Caco-2 (cell line): ENCODE measurements around the gene ECE2. TPM values are rescaled to one million over a fixed set of nuclear protein-coding genes. Genes with fewer than 3 reads are reported as not detected.
A peak's percentile ranks its signal among the peaks of the same experiment; 100 is the strongest.

Experiments
- BruUV-seq: library from RNA; stranded (reverse); fragments of 400-500 nt; replicated peaks from 2 replicates; lab custom pipeline; 2021; lab: Mats Ljungman, UMichigan
- CTCF ChIA-PET: fragments of 300-600 bp; sonication (Branson Sonifier 250); formaldehyde crosslinking; loops from one replicate; lab custom pipeline; 2022; ENCODE audit warnings: antibody characterized with exemption; lab: Charles Lee
- POLR2A ChIA-PET: fragments of 300-600 bp; sonication (Branson Sonifier 250); formaldehyde crosslinking; loops from one replicate; lab custom pipeline; 2022; ENCODE audit warnings: antibody characterized with exemption; lab: Charles Lee
- DNase-seq, 2 experiments: peaks; one replicate each; pipeline versions ENCODE4 v3.0.0 to v3.0.0-alpha.2; 2020 to 2022
- H3K27me3 ChIP-seq: replicated peaks from 2 replicates; pipeline ENCODE4 v1.6.0; 2011; ENCODE audit warnings: low read length; ENCODE audit not compliant: control insufficient read depth, insufficient read depth
- H3K36me3 ChIP-seq: 2 replicates; pipeline ENCODE4 v1.5.1; 2011; ENCODE audit warnings: low read length; ENCODE audit not compliant: control insufficient read depth, insufficient read depth
- H3K4me1 ChIP-seq: fragments of 250-450 bp; sonication (Bioruptor Pico); 2 replicates; pipeline ENCODE4 v1.5.1; 2020; ENCODE audit warnings: mild to moderate bottlenecking
- H3K4me3 ChIP-seq: 2 replicates; pipeline ENCODE4 v1.5.1; 2011; ENCODE audit warnings: low read depth, mild to moderate bottlenecking, control low read depth, low read length
- H3K9me3 ChIP-seq: fragments of 250-450 bp; sonication (Bioruptor Pico); 2 replicates; pipeline ENCODE4 v1.5.1; 2020; ENCODE audit warnings: mild to moderate bottlenecking, moderate library complexity
- H3K27ac Mint-ChIP-seq: one replicate; pipeline ENCODE4 v1.8.0; 2022; ENCODE audit warnings: mixed read lengths; ENCODE audit not compliant: unreplicated experiment
- H3K27me3 Mint-ChIP-seq: one replicate; pipeline ENCODE4 v1.8.0; 2022; ENCODE audit warnings: mixed read lengths; ENCODE audit not compliant: insufficient read depth, unreplicated experiment
- H3K36me3 Mint-ChIP-seq: one replicate; pipeline ENCODE4 v1.8.0; 2022; ENCODE audit warnings: mild to moderate bottlenecking, mixed read lengths; ENCODE audit not compliant: insufficient read depth, unreplicated experiment
- H3K4me1 Mint-ChIP-seq: one replicate; pipeline ENCODE4 v1.8.0; 2022; ENCODE audit warnings: low read depth, mixed read lengths; ENCODE audit not compliant: unreplicated experiment
- H3K4me3 Mint-ChIP-seq: one replicate; pipeline ENCODE4 v1.8.0; 2022; ENCODE audit warnings: mild to moderate bottlenecking, moderate library complexity, mixed read lengths; ENCODE audit not compliant: unreplicated experiment
- H3K9me3 Mint-ChIP-seq: one replicate; pipeline ENCODE4 v1.8.0; 2022; ENCODE audit warnings: mixed read lengths; ENCODE audit not compliant: unreplicated experiment
- CTCF ChIP-seq, 2 experiments: fragments of 200-600 bp in 1 of 2; IDR thresholded peaks; 1 replicate in 1 of 2; 2 replicates in 1 of 2; pipeline versions ENCODE4 v1.5.1 to v1.8.0; 2011 to 2022; ENCODE audit warnings: antibody characterized with exemption in 1 of 2, control low read depth in 1 of 2, inconsistent platforms in 1 of 2, low read depth in 1 of 2, low read length in 1 of 2, mild to moderate bottlenecking in 1 of 2, moderate library complexity in 1 of 2; ENCODE audit not compliant: insufficient read depth in 1 of 2, severe bottlenecking in 1 of 2, unreplicated experiment in 1 of 2
- intact Hi-C: fragments of 100-400 bp; cut with micrococcal nuclease; formaldehyde crosslinking; loops from one replicate; pipeline ENCODE4 v1.10.0; 2022; ENCODE audit not compliant: unreplicated experiment
- total RNA-seq: library from RNA; stranded (reverse); gene quantifications from 2 replicates; pipeline ENCODE4 v1.2.3, GENCODE V29; 2022

Gene ECE2
- total RNA-seq, 1 experiment from 2014 or later = not detected

DNA sequence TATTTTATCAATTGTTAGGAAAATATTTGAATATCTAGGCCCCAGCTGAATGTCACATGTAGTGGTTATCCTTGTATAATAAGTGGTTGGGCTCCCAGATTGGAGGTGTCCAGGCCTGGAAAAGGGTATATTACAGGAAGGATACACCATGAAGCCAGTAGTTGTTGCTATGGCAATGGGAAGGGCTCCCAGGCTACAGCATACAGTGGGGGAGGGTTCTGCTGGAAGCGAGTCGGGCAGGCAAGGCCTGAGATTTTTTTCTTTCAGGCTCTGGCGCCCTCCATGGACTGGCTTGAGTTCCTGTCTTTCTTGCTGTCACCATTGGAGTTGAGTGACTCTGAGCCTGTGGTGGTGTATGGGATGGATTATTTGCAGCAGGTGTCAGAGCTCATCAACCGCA, 8.9 kb downstream of the ECE2 start:
- H3K4me3 Mint-ChIP-seq = no peak overlapping the region
- H3K27me3 Mint-ChIP-seq = peaks cover 13% of the 10 kb centered on the region
- H3K27ac Mint-ChIP-seq = no peak overlapping the region
- Histone ChIP-seq H3K36me3 (no peaks in the 10 kb centered on the region), H3K9me3 (no peaks in the 10 kb centered on the region), H3K4me1 (no peaks in the 10 kb centered on the region), H3K4me3 (no peak overlapping the region), H3K27me3 (no peaks in the 10 kb centered on the region)
- TF ChIP-seq CTCF (IDR thresholded peaks at IDR 0.05; ENCODE audit: insufficient read depth in 1 of 2, low read depth in 1 of 2, low read length in 1 of 2, severe bottlenecking in 1 of 2, unreplicated experiment in 1 of 2) = peak; percentile 29 to 58
- H3K4me1 Mint-ChIP-seq = no peaks in the 10 kb centered on the region
- BruUV-seq = no TSS peak
- CTCF ChIA-PET = no interaction called here
- no peaks in the 10 kb centered on the region for H3K9me3 Mint-ChIP-seq
- peak; percentile 73 to 77 for DNase-seq
- H3K36me3 Mint-ChIP-seq = no peaks in the 10 kb centered on the region
- intact Hi-C loops = loop anchor here (2.0 kb wide), 1 partner anchor 390 kb away; no protein-coding TSS in a partner anchor
- POLR2A ChIA-PET = no interaction called here

DNA sequence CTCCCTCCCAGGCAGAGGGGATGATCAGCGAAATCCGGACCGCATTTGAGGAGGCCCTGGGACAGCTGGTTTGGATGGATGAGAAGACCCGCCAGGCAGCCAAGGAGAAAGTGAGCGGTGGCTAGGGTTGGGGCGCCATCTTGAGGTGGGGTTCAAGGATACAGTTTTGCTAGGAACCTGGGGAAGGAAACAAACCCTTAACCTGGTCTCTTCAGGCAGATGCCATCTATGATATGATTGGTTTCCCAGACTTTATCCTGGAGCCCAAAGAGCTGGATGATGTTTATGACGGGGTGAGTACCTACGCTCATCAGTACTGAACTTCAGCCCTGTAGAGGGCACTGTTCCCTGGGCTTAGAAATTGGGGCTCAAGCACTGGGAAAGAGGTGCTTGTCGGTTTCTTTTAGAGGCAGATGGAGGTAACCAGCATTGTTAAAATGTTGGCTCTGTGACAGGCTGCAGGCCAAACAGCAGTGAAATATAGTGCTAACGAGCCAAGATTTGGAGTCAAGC, 13.7 kb downstream of the ECE2 start:
- H3K27ac Mint-ChIP-seq = no peak overlapping the region

GRCh38 chr3:184290331-184290730, 14.5 kb downstream of the ECE2 start:
- no peaks in the 10 kb centered on the region for H3K9me3 ChIP-seq
- no TSS peak for BruUV-seq
- POLR2A ChIA-PET = no interaction called here
- no peaks in the 10 kb centered on the region for H3K4me1 ChIP-seq
- H3K27me3 ChIP-seq = no peaks in the 10 kb centered on the region
- CTCF ChIA-PET = no interaction called here
- H3K4me3 ChIP-seq = no peak overlapping the region
- Mint-ChIP-seq H3K27ac (no peak overlapping the region), H3K36me3 (no peaks in the 10 kb centered on the region), H3K9me3 (no peaks in the 10 kb centered on the region), H3K27me3 (peaks cover 4% of the 10 kb centered on the region), H3K4me3 (no peak overlapping the region), H3K4me1 (no peaks in the 10 kb centered on the region)
- TF ChIP-seq CTCF (IDR thresholded peaks at IDR 0.05; ENCODE audit: insufficient read depth in 1 of 2, low read depth in 1 of 2, low read length in 1 of 2, severe bottlenecking in 1 of 2, unreplicated experiment in 1 of 2) = no peak
- DNase-seq = no peak
- intact Hi-C loops = no loop called here
- H3K36me3 ChIP-seq = no peaks in the 10 kb centered on the region

More for the DNA sequence above, 13.7 kb downstream of the ECE2 start:
- ChIA-PET POLR2A (no interaction called here), CTCF (interaction anchor here (0.6 to 1.2 kb wide), 6 partner anchors 11 to 272 kb away, joined by 3 to 4 read pairs (median 3); partner anchors contain the start of gene ABCC5)
- Histone ChIP-seq H3K36me3 (no peaks in the 10 kb centered on the region), H3K4me3 (no peak overlapping the region), H3K9me3 (no peaks in the 10 kb centered on the region), H3K4me1 (no peaks in the 10 kb centered on the region), H3K27me3 (no peaks in the 10 kb centered on the region)
- peak; percentile 40 to 63 for TF ChIP-seq CTCF (IDR thresholded peaks at IDR 0.05; ENCODE audit: insufficient read depth in 1 of 2, low read depth in 1 of 2, low read length in 1 of 2, severe bottlenecking in 1 of 2, unreplicated experiment in 1 of 2)
- H3K27me3 Mint-ChIP-seq = peaks cover 4% of the 10 kb centered on the region
- intact Hi-C loops = loop anchor here (1.0 to 2.0 kb wide), 2 partner anchors 62 to 145 kb away; no protein-coding TSS in a partner anchor
- BruUV-seq = no TSS peak
- peak; percentile 64 to 75 for DNase-seq
- no peaks in the 10 kb centered on the region for H3K36me3 Mint-ChIP-seq
- no peak overlapping the region for H3K4me3 Mint-ChIP-seq
- H3K4me1 Mint-ChIP-seq = no peaks in the 10 kb centered on the region
- no peaks in the 10 kb centered on the region for H3K9me3 Mint-ChIP-seq
